ENCODE results near the gene BCLAF3.

BCLAF3 gene

DNA sequence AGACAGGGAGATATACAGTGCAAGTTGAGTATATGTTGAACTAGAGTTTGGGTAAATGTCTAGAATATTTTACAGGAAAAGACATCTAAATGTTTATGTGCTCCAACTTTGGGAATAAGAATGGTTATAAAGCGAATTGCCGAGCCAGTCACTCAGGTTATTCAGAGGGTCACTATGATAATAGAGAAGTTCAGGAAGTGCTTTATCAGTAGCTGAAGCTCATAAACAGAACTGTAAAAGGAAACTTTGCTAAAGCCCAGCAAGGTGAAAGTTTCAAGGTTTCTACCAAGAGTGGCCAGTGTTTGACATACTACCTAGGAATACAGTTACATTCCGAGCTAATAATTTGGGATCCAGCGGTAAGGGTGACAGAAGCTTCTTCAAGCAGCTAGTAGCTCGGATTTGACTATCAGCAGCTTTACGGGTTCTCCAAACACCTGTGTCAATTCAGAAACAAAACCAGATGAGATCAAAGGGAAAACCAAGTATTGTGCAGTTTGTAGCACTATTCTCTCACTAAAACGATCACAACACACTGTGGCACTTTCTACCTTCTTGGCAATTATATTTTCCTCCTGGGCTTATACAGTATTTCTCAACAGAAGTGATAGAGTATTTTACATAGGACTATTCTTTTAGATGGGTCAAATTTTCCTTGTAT is 17.2 kb upstream of the BCLAF3 start:
- H3K4me3 ChIP-seq (replicated peaks; ENCODE audit: low read depth, low read length) = no peak overlapping the region
- no peak for TF ChIP-seq CTCF (IDR thresholded peaks at IDR 0.05; ENCODE audit: low read depth, low read length, missing control alignments)
- no peak for DNase-seq (ENCODE audit: extremely low read depth, low read depth)

GRCh38 chrX:20005883-20006282 is 15.0 kb upstream of the BCLAF3 start:
- no peak overlapping the region for H3K4me3 ChIP-seq (replicated peaks; ENCODE audit: low read depth, low read length)
- no peak for TF ChIP-seq CTCF (IDR thresholded peaks at IDR 0.05; ENCODE audit: low read depth, low read length, missing control alignments)
- no peak for DNase-seq (ENCODE audit: extremely low read depth, low read depth)

DNA sequence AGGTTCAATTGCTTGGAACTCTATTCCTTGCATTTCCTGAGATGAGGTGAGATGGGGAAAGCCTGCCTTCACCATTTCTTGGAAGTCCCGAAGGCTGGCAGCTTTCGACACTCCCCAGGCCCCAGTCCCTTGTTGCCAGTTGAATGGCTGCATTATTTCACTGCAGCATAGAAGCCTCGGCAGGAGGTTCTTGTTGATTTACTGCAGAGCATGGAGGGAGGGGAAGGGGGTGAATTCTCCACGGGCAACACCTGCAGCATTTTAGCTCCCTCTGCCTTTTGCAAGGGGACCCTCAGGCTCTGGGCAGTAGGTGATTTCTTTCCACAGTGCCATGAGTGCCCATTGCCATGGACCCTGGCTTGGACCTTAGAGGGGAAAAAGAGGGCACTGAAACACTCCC is 10.7 kb upstream of the BCLAF3 start:
- no peak for DNase-seq (ENCODE audit: extremely low read depth, low read depth)
- no peak overlapping the region for H3K4me3 ChIP-seq (replicated peaks; ENCODE audit: low read depth, low read length)
- no peak for TF ChIP-seq CTCF (IDR thresholded peaks at IDR 0.05; ENCODE audit: low read depth, low read length, missing control alignments)

DNA sequence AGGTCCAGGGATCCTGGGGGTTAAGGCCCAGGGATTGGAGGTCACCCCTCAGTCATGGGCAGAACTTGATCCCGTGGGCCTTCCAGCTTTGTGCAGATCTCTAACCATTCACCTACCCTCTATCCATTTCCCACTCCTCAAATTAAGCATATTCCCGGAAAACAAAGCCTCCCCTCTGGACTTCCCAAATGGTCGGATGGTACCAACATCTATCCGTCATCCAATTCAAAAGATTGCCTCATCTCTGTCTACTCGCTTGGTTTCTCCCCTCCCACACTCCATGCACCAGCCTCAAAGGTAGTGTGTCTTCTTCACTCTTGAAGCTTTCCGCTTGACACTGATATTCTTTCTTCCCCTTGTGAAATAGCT is 473 bp upstream of the BCLAF3 start:
- TF ChIP-seq CTCF (IDR thresholded peaks at IDR 0.05; ENCODE audit: low read depth, low read length, missing control alignments) = no peak
- no peak for DNase-seq (ENCODE audit: extremely low read depth, low read depth)
- H3K4me3 ChIP-seq (replicated peaks; ENCODE audit: low read depth, low read length) = peak overlapping the region; percentile 20

DNA sequence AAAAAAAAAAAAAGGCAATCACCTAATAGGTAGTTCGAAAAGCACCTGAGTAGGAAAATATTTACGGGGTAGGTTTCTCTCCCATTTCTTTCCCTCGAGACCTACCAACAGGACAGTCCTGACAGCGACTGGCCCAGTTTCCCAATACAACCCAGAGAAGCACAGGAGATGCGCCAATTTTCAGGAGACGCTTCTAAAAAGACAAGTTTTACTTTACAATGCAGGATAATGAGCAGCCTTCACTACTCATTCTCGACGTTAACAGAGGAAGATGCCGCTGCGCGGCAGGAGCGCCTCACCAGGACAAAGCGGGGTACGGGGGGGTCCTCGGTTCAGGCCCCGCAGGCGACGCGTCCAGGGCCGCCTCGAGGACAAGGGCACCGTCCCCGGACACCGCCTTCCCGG is 708 bp downstream of the BCLAF3 start:
- peak overlapping the region; percentile 61 for H3K4me3 ChIP-seq (replicated peaks; ENCODE audit: low read depth, low read length)
- TF ChIP-seq CTCF (IDR thresholded peaks at IDR 0.05; ENCODE audit: low read depth, low read length, missing control alignments) = no peak
- no peak for DNase-seq (ENCODE audit: extremely low read depth, low read depth)

DNA sequence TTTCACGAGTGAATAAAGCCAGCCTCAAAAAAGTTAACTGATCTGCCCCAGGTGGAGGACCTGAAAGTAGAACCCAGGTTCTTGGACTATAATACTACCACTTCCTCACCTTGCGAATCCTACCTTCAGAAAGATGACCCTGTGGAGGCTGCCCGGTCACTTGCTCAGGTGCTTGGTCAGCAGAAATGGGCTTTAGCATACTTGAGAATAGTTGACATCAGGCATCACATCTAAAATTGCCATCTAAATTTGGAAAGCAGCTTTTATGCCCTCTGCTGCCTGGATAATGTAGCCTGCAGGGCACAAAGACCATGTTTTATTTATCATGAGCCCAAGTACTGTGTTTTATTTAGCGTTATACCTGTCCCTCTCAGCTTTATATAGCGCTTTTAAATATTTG is 3.0 kb downstream of the BCLAF3 start:
- H3K4me3 ChIP-seq (replicated peaks; ENCODE audit: low read depth, low read length) = no peak overlapping the region
- no peak for TF ChIP-seq CTCF (IDR thresholded peaks at IDR 0.05; ENCODE audit: low read depth, low read length, missing control alignments)
- DNase-seq (ENCODE audit: extremely low read depth, low read depth) = no peak

- TF ChIP-seq CTCF (IDR thresholded peaks at IDR 0.05; ENCODE audit: low read depth, low read length, missing control alignments) = no peak
- no peak for DNase-seq (ENCODE audit: extremely low read depth, low read depth)
Observed at GRCh38 chrX:19986531-19986930, 4.3 kb downstream of the BCLAF3 start.

More at GRCh38 chrX:19986531-19986930, 4.3 kb downstream of the BCLAF3 start:
- H3K4me3 ChIP-seq (replicated peaks; ENCODE audit: low read depth, low read length) = no peak overlapping the region
